T47D (cell line): Measurements from ENCODE around the gene SAMHD1.
A peak's percentile ranks its signal among the peaks of the same experiment; 100 is the strongest.
"Not testable (repeated sequence)": the region's sequence is repeated elsewhere in the genome, so short reads cannot be mapped to it uniquely, and the experiment has no call there.

Experiments used
- DNase-seq, 2 experiments: peaks; one replicate each; pipeline versions ENCODE4 v3.0.0 to v3.0.0-alpha.2; 2011 to 2012; ENCODE audit warnings: low read depth in 1 of 2, low spot score in 1 of 2
- JUND ChIP-seq: IDR thresholded peaks from 2 replicates; pipeline ENCODE4 v1.6.1; 2012; ENCODE audit warnings: low read depth
- in situ Hi-C: cut with HindIII; loops from 2 replicates; pipeline ENCODE4 v1.10.0; 2016; ENCODE audit warnings: low sequenced_read_pairs, low pct_unique_long_range_greater_than_20kb

The SAMHD1 gene

GRCh38 chr20:36920334-36920730, 31.2 kb downstream of the SAMHD1 start:
- DNase-seq: no peak
- TF ChIP-seq JUND: no peak
- in situ Hi-C loops: no loop called here

DNA sequence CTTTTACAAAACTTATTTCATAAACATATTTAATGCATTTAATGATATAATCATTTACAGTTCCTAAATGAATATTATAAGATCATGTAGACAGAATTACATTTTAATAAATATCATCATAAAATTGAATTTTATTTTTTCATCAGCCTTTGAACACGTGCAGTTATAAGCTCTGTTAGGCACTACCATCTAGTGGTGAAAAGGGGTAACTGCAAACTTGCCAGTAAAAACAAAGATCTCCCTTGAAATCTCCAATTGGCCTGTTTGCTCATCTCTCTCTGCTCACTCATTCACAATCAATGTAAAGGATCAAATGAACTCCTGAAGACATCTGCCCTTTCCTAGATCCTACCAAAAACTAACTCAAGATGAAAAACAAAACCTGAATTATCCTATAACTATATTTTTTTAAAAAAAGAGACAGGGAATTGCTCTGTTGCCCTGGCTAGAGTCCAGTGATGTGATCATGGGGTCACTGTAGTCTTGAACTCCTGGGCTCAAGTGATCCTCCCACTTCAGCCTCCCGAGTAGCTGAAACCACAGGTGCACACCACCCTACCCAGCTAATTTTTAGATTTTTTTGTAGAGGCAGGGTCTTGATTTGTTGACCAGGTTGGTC, 31.7 kb downstream of the SAMHD1 start:
- peak; percentile 42 to 73 for DNase-seq
- in situ Hi-C loops: no loop called here
- TF ChIP-seq JUND: no peak

DNA sequence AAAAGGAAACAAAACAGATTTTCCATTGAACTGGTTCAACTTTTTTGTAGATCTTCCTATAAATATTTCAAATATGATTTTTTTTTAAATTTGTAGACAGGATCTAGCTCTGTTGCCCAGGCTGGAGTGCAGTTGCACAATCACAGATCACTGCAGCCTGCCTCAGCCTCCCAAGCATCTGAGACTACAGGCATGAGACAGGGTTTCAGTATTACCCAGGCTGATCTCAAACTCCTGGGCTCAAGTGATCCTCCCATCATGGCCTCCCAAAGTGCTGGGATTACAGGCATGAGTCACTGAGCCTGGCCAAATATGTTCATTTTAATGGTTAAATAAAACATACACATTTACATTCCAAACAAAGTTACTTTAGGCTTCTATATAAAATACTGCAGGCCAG, 33.6 kb downstream of the SAMHD1 start:
- no peak for TF ChIP-seq JUND
- in situ Hi-C loops: no loop called here
- no peak for DNase-seq

DNA sequence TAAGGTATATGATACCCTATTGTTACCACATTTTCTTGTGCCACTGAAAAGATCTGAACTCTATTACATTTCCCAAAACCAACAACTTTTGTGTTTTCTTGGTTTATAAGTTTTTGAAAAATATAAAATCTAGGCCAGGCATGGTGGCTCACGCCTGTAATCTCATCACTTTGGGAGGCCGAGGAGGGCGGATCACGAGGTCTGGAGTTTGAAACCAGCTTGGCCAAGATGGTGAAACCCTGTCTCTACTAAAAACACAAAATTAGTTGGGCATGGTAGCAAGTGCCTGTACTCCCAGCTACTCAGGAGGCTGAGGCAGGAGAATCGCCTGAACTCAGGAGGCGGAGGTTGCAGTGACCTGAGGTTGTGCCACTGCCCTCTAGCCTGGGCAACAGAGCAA, 34.3 kb downstream of the SAMHD1 start:
- in situ Hi-C loops: no loop called here
- no peak for TF ChIP-seq JUND
- no peak for DNase-seq

- no peak for TF ChIP-seq JUND
- no peak for DNase-seq
- in situ Hi-C loops: no loop called here
These were observed 35.3 kb downstream of the SAMHD1 start for GRCh38 chr20:36916199-36916598.

- no peak for DNase-seq
- TF ChIP-seq JUND: no peak
- in situ Hi-C loops: no loop called here
These were observed 42.9 kb downstream of the SAMHD1 start for GRCh38 chr20:36908603-36909002.

- DNase-seq, in situ Hi-C loops: not testable (repeated sequence)
These were observed 45.4 kb downstream of the SAMHD1 start for GRCh38 chr20:36906086-36906485.

DNA sequence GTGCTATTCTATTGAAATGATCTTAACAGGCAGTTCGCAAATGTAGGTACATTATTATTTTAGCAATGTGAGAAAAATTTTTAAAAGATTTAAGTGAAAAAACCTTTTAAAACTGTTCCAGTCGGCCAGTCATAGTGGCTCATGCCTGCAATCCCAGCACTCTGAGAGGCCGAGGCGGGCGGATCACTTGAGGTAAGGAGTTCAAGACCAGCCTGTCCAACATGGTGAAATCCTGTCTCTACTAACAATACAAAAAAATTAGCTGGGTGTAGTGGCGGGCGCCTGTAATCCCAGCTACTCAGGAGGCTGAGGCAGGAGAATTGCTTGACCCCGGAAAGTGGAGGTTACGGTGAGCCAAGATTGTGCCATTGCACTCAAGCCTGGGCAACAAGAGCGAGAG, 45.9 kb downstream of the SAMHD1 start:
- in situ Hi-C loops, DNase-seq: not testable (repeated sequence)

DNA sequence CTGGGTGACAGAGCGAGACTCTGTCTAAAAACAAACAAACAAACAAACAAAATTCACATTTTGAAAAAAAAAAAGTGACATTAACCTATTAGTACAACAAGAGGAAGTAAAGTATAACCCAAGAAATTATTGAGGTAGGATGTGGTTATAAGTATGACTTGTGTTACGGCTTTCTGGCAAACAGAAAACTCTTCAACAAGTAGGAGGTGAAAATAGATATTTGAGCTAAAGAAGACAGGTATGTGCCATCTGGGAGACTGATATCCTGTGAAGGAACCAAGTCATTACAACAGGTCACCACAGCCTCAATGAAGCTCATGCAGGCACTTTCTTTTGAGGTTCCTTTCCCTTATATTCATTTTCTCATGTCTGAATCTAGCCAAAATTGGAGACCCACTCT, 46.8 kb downstream of the SAMHD1 start:
- TF ChIP-seq JUND: no peak
- no peak for DNase-seq
- in situ Hi-C loops: no loop called here

GRCh38 chr20:36895036-36895435, 56.5 kb downstream of the SAMHD1 start:
- in situ Hi-C loops: no loop called here
- DNase-seq: no peak
- TF ChIP-seq JUND: no peak

GRCh38 chr20:36893801-36894200, 57.7 kb downstream of the SAMHD1 start:
- DNase-seq: no peak
- no peak for TF ChIP-seq JUND
- in situ Hi-C loops: no loop called here

DNA sequence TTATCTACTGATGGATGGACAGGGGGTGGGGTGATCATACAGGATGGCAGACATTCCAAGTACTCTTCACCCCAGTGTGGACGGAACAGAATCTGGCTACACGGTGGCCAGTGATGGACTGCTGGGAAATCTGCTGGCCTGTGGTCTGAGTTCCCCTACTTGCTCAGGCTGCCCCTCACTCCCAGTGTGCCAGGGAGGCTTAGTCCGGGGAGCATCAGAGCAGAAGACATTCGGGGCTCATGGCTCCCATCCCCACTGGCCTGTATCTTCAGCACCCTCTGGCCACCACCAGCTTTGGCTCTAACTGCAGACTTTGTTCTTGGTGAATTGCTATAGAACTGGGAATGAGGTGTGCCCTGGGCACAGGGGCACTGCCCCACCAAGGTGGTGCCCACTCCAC, 60.3 kb downstream of the SAMHD1 start:
- no peak for TF ChIP-seq JUND
- DNase-seq: no peak
- in situ Hi-C loops: no loop called here

DNA sequence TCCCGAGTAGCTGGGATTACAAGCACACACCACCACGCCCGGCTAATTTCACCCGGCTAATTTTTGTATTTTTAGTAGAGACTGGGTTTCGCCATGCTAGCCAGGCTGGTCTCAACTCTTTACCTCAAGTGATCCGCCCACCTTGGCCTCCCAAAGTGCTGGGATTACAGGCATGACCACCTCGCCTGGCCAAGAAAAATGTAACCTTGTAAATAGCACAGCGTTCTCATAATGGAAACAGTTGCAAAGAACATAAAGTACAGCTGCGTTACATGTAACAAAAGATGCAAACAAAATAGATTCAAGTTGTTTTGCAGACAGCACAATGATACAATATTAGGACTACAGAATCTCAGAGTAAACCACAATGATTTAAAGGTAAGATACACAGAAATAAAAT, 60.9 kb downstream of the SAMHD1 start:
- in situ Hi-C loops: no loop called here

DNA sequence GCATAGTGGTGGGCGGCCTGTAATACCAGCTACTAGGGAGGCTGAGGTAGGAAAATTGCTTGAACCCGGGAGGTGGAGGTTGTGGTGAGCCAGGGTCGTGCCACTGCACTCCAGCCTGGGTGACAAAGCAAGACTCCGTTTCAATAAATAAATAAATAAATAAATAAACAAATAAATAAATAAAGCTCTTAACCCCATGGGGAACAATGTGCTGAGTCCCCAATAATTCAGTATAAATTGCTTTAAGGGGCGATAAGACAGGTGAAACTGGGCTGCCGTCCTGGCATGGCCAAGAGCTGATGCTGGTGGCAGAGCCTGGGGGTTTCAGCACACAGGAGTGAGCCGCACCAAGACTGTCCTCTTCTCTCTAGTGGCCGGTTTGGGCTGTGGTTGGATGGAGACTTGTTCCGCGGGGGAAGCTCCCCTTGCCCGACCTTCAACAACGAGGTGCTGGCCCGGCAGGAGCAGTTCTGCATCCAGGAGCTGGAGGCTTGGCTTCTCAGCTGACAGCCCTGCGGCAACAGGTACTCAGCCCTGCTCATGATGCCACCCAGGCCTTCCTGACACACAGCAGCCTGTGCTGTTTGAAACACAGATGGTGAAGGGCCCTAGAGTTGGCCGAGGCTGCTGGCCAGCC, 62.5 kb downstream of the SAMHD1 start:
- no peak for DNase-seq
- in situ Hi-C loops: no loop called here
- TF ChIP-seq JUND: no peak

More for the DNA sequence above, 60.9 kb downstream of the SAMHD1 start:
- no peak for TF ChIP-seq JUND
- DNase-seq: no peak
